ENCODE results near the gene DOCK11.

GRCh38 chrX:118554511-118554910 is 58.9 kb downstream of the DOCK11 start:
- no peak for TF ChIP-seq MTA3 (IDR thresholded peaks at IDR 0.05; ENCODE audit: borderline replicate concordance, low read length)
- no peak for TF ChIP-seq MLLT1 (IDR thresholded peaks at IDR 0.05)
- no peak for TF ChIP-seq CTCF (IDR thresholded peaks at IDR 0.05 in 2 of 3, conservative IDR thresholded peaks at IDR 0.05 in 1 of 3; ENCODE audit: control insufficient read depth in 2 of 3, extremely low read depth in 1 of 3, insufficient read depth in 1 of 3, low read depth in 3 of 3, low read length in 3 of 3)
- TF ChIP-seq NR2C2 (IDR thresholded peaks at IDR 0.05; ENCODE audit: borderline replicate concordance, control insufficient read depth, insufficient read length, low read depth) = no peak
- TF ChIP-seq ZBTB33 (IDR thresholded peaks at IDR 0.05) = no peak
- TF ChIP-seq EZH2 (IDR thresholded peaks at IDR 0.05; ENCODE audit: borderline replicate concordance, control insufficient read depth, low read depth, low read length) = no peak
- no peak for TF ChIP-seq NR2C1 (IDR thresholded peaks at IDR 0.05)
